Bronchial epithelial cell (primary cell): Measurements from ENCODE around the gene ZNF578. TPM values are rescaled to one million over a fixed set of nuclear protein-coding genes. Genes with fewer than 3 reads are reported as not detected.
"Not testable (repeated sequence)": the region's sequence is repeated elsewhere in the genome, so short reads cannot be mapped to it uniquely, and the experiment has no call there.

ENCODE experiments used
- DNase-seq: peaks from one replicate; pipeline ENCODE4 v3.0.0-alpha.2; 2010; ENCODE audit warnings: low read depth
- FAIRE-seq: peaks from 2 replicates; lab custom pipeline; 2011; peaks lifted over from hg19 to GRCh38; lab: Jason Lieb, UNC
- H3K27me3 ChIP-seq: 2 replicates; pipeline ENCODE4 v1.5.1; 2011; ENCODE audit warnings: low read length; ENCODE audit not compliant: control insufficient read depth, insufficient read depth
- H3K36me3 ChIP-seq: 2 replicates; pipeline ENCODE4 v1.5.1; 2011; ENCODE audit warnings: low read length; ENCODE audit not compliant: control insufficient read depth, insufficient read depth
- H3K4me3 ChIP-seq: 2 replicates; pipeline ENCODE4 v1.5.1; 2011; ENCODE audit warnings: mild to moderate bottlenecking, low read depth, low read length, control low read depth
- total RNA-seq: library from RNA; depleted of rRNA; stranded (reverse); fragments of >200 nt; gene quantifications from 2 replicates; pipeline ENCODE4 v1.2.1, GENCODE V29; 2014
- TF ChIP-seq, protein P1 (sequence below): IDR thresholded peaks from 2 replicates; pipeline ENCODE4 v1.5.1; 2011; ENCODE audit warnings: mild to moderate bottlenecking, moderate library complexity, low read length, control low read depth, inconsistent platforms; ENCODE audit not compliant: insufficient read depth, severe bottlenecking

ZNF578 gene
- total RNA-seq, 1 donor from 2014 or later, result 2.4 TPM

DNA sequence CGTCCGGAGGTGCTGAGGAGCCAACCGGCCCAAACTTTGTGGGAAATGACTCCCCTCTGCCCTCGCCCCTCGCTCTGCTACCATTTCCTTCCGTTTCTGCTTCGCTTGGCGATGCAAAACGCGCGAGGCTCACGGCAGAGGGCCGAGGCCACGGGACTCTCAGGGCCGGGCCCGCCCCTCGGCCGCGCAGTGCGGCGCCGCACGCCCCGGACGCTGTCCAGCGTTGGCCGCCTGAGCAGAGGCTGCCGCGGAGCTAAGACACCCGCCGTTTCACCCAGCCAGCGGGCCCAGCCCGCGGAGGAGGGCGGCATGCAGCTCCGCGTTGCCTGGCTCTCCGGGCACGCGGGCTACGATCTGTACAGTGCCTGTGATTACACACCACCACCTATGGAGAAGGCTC, 2.1 kb upstream of the ZNF578 start:
- Histone ChIP-seq H3K4me3 (no peak overlapping the region), H3K27me3 (no peaks in the 10 kb centered on the region), H3K36me3 (no peaks in the 10 kb centered on the region)
- DNase-seq (no peak), FAIRE-seq (no peak)
- TF ChIP-seq, protein P1, sequence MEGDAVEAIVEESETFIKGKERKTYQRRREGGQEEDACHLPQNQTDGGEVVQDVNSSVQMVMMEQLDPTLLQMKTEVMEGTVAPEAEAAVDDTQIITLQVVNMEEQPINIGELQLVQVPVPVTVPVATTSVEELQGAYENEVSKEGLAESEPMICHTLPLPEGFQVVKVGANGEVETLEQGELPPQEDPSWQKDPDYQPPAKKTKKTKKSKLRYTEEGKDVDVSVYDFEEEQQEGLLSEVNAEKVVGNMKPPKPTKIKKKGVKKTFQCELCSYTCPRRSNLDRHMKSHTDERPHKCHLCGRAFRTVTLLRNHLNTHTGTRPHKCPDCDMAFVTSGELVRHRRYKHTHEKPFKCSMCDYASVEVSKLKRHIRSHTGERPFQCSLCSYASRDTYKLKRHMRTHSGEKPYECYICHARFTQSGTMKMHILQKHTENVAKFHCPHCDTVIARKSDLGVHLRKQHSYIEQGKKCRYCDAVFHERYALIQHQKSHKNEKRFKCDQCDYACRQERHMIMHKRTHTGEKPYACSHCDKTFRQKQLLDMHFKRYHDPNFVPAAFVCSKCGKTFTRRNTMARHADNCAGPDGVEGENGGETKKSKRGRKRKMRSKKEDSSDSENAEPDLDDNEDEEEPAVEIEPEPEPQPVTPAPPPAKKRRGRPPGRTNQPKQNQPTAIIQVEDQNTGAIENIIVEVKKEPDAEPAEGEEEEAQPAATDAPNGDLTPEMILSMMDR, result no peak

DNA sequence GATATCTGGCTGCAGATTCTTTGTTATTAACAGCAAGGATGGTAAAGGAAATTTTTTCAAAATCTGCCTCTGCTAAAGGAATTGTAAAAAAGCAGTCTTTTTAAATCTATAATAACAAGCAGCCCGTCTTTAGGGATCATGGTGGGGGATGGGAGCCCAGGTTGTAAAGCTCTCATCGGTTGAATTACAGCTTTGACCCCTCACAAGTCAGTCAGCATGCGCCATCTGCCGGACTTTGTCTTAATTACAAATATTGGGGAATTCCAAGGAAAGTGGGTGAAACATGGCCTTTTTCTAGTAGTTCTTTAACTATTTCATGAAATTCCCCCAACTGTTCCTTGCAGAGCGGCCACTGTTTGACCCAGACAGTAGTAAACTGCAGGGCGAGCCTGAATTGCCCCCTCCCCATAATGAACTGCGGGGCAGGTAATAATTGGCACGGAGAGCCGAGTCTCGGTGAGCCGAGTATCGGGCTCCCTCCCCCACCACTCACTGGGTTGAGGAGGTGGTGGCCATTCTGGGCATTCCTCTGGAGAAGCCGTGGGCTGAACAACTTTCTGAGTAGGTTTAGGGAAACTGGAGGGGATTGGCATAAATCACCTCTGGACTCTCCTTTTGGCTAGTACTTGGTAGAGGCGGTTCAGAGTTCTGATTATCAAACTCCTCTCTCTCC, 11.6 kb downstream of the ZNF578 start:
- TF ChIP-seq, protein P1, result no peak
- no peaks in the 10 kb centered on the region for H3K36me3 ChIP-seq
- DNase-seq (no peak), FAIRE-seq (no peak)
- no peak overlapping the region for H3K4me3 ChIP-seq
- no peaks in the 10 kb centered on the region for H3K27me3 ChIP-seq

DNA sequence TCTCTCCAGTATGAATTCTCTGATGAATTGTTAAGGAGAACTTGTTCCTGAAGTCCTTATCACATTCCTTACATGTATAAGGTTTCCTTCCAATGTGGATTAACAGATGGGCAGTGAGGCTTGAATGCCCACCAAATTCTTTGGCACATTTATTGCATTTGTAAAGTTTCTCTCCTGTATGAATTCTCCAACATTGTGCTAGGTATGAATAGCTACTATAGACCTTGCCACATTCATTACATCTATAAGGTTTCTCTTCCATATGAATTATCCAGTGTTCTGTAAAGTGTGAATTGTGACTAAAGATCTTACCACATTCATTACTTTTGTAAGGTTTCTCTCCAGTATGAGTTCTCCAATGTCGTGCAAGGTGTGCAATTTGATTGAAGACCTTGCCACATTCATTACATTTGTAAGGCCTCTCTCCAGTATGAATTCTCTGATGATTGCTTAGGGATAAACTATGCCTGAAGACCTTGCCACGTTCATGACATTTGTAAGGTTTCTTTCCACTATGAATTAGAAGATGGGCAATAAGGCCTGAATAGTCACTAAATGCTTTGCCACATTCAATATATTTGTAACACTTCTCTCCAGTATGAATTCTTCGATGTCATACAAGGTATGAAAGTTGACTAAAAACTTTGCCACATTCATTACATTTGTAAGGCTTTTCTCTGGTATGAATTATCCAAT, 20.4 kb downstream of the ZNF578 start:
- no peaks in the 10 kb centered on the region for H3K27me3 ChIP-seq
- no peak for FAIRE-seq
- no peak overlapping the region for H3K4me3 ChIP-seq
- no peak for DNase-seq
- TF ChIP-seq, protein P1, result no peak
- no peaks in the 10 kb centered on the region for H3K36me3 ChIP-seq

DNA sequence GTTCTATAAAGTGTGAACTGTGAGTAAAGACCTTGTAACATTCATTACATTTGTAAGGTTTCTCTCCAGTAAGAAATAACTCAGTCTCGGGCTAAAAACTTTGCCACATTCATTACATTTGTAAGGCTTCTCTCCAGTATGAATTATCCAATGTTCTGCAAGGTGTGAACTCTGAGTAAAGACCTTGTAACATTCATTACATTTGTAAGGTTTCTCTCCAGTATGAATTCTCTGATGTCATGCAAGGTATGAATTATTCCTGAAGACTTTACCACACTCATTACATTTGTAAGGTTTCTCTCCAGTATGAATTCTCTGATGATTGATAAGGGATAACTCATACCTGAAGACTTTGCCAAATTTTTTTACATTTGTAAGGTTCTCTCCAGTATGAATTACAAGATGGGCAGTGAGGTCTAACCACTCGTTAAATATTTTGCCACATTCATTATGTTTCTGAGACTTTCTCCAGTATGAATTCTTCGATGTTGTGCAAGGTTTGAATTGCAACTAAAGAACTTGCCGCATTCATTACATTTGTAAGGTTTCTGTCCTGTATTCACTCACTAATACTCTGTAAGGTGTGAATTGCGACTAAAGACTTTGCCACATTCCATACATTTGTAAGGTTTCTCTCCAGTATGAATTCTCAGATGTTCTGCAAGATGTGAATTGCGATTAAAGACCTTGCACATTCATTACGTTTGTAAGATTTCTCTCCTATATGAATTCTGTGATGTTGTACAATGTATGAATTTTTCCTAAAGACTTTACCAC, 21.2 kb downstream of the ZNF578 start:
- Histone ChIP-seq H3K27me3 (no peaks in the 10 kb centered on the region), H3K36me3 (no peaks in the 10 kb centered on the region), H3K4me3 (no peak overlapping the region)
- FAIRE-seq (no peak), DNase-seq (no peak)
- TF ChIP-seq, protein P1, result no peak

DNA sequence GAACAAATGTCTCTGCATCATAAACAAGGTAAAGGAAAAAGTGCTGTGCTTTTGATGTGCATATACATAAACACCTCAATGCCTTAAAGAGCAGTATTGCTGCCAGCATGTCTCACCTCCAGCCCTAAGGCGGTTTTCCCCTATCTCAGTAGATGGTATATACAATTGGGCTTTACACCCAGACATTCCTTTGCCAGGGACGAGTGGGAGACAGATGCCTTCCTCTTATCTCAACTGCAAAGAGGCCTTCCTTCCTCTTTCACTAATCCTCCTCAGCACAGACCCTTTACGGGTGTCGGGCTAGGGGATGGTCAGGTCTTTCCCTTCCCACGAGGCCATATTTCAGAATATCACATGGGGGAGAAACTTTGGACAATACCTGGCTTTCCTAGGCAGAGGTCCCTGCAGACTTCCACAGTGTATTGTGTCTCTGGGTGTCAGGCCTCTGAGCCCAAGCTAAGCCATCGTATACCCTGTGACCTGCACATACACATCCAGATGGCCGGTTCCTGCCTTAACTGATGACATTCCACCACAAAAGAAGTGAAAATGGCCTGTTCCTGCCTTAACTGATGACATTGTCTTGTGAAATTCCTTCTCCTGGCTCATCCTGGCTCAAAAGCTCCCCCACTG, 30.9 kb downstream of the ZNF578 start:
- DNase-seq, FAIRE-seq, H3K36me3 ChIP-seq, H3K4me3 ChIP-seq, H3K27me3 ChIP-seq: not testable (repeated sequence)

DNA sequence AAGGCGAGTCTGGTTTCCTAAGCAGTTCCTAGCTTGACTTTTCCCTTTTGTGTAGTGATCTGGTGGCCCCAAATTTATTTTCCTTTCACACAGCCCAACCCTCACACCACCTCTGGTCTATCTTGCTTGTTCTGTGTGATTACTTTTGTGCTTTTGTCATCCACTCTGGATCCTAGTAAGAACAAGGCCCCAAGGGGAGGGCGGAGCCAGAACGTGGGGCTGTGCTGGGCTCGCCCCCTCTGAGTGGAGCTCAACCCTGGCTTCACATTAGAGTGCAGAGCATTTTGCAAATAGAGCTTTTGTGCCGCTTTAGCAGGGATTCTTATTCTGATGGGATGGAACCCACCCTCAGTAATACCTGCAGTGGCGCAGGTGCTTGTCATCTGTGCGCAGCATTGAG, 31.7 kb downstream of the ZNF578 start:
- not testable (repeated sequence) for H3K27me3 ChIP-seq, H3K36me3 ChIP-seq, H3K4me3 ChIP-seq, FAIRE-seq, DNase-seq

DNA sequence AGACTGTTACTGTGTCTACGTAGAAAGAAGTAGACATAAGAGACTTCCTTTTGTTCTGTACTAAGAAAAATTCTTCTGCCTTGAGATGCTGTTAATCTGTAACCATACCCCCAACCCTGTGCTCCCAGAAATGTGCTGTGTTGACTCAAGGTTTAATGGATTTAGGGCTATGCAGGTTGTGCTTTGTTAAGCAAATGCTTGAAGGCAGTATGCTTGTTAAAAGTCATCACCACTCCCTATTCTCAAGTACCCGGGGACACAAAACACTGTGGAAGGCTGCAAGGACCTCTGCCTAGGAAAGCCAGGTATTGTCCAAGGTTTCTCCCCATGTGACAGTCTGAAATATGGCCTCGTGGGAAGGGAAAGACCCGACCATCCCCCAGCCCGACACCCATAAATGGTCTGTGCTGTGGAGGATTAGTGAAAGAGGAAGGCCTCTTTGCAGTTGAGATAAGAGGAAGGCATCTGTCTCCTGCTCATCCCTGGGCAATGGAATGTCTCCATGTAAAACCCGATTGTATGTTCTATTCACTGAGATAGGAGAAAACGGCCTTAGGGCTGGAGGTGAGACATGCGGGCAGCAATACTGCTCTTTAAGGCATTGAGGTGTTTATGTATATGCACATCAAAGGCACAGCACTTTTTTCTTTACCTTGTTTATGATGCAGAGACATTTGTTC, 32.3 kb downstream of the ZNF578 start:
- H3K36me3 ChIP-seq, FAIRE-seq, DNase-seq, H3K4me3 ChIP-seq, H3K27me3 ChIP-seq: not testable (repeated sequence)
